Pulmonary artery endothelial cell (primary cell): ENCODE data around the gene DNAJB6. TPM values are rescaled to one million over a fixed set of nuclear protein-coding genes. Genes with fewer than 3 reads are reported as not detected.

Experiments
- DNase-seq: peaks from one replicate; pipeline ENCODE4 v3.0.0-alpha.2; 2011; ENCODE audit warnings: low read depth, low spot score
- total RNA-seq: library from RNA; depleted of rRNA; stranded (reverse); fragments of >200 nt; gene quantifications from 2 replicates; pipeline ENCODE4 v1.2.3, GENCODE V29; 2014

Gene DNAJB6
- total RNA-seq, 1 donor from 2014 or later, result 104 TPM

GRCh38 chr7:157368955-157369354 lies 32.2 kb downstream of the DNAJB6 start:
- DNase-seq, result no peak

- no peak for DNase-seq
Observed at GRCh38 chr7:157370742-157371141, 33.9 kb downstream of the DNAJB6 start.

GRCh38 chr7:157371296-157371695 lies 34.5 kb downstream of the DNAJB6 start:
- no peak for DNase-seq

- DNase-seq, result no peak
Observed at GRCh38 chr7:157372300-157373232, 35.8 kb downstream of the DNAJB6 start.

- no peak for DNase-seq
Observed at GRCh38 chr7:157373493-157373892, 36.7 kb downstream of the DNAJB6 start.

GRCh38 chr7:157375410-157375809 lies 38.6 kb downstream of the DNAJB6 start:
- DNase-seq, result no peak

GRCh38 chr7:157377436-157378124 lies 40.8 kb downstream of the DNAJB6 start:
- no peak for DNase-seq

GRCh38 chr7:157378390-157378789 lies 41.6 kb downstream of the DNAJB6 start:
- DNase-seq, result no peak

- no peak for DNase-seq
Observed at GRCh38 chr7:157379493-157379892, 42.7 kb downstream of the DNAJB6 start.

- DNase-seq, result no peak
Observed at GRCh38 chr7:157380416-157380815, 43.6 kb downstream of the DNAJB6 start.

GRCh38 chr7:157383868-157384267 lies 47.1 kb downstream of the DNAJB6 start:
- no peak for DNase-seq

- no peak for DNase-seq
Observed at GRCh38 chr7:157384301-157384700, 47.5 kb downstream of the DNAJB6 start.

- DNase-seq, result peak; percentile 67
Observed at GRCh38 chr7:157386979-157387800, 50.4 kb downstream of the DNAJB6 start.

- DNase-seq, result no peak
Observed at GRCh38 chr7:157388301-157388700, 51.5 kb downstream of the DNAJB6 start.

GRCh38 chr7:157389951-157390730 lies 53.3 kb downstream of the DNAJB6 start:
- no peak for DNase-seq

- DNase-seq, result no peak
Observed at GRCh38 chr7:157391036-157391710, 54.4 kb downstream of the DNAJB6 start.

- DNase-seq, result no peak
Observed at GRCh38 chr7:157392256-157393037, 55.6 kb downstream of the DNAJB6 start.

GRCh38 chr7:157394246-157395191 lies 57.7 kb downstream of the DNAJB6 start:
- DNase-seq, result no peak
